HG03354 (cell line): Measurements from ENCODE around the gene PLD3.
"Not testable (repeated sequence)": the region's sequence is repeated elsewhere in the genome, so short reads cannot be mapped to it uniquely, and the experiment has no call there.

ENCODE experiments used
- ATAC-seq: cut with Tn5 transposase; IDR thresholded peaks from one replicate; pipeline ENCODE4 v1.9.1; 2021; ENCODE audit warnings: mild to moderate bottlenecking; ENCODE audit not compliant: unreplicated experiment, poor library complexity, severe bottlenecking

PLD3 gene

DNA sequence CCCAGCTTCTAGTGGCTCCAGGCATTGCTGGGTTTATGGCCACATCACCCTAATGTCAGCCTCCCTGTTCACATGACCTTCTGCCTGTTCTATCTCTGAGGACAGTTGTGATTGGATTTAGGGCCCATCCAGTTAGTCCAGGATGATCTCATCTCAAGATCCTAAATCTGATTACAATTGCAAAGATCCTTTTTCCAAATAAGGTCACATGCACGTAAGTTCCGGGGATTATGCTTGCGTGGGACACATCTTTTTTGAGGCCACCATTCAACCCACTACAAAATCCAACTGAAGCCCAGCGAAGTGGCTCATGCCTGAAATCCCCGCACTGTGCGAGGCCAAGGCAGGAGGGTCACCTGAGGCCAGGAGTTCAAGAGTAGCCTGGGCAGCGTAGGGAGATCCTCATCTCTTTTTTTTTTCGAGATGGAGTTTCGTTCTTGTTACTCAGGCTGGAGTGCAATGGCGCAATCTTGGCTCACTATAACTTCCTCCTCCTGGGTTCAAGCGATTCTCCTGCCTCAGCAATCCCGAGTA, 12.3 kb downstream of the PLD3 start:
- ATAC-seq = no peak

DNA sequence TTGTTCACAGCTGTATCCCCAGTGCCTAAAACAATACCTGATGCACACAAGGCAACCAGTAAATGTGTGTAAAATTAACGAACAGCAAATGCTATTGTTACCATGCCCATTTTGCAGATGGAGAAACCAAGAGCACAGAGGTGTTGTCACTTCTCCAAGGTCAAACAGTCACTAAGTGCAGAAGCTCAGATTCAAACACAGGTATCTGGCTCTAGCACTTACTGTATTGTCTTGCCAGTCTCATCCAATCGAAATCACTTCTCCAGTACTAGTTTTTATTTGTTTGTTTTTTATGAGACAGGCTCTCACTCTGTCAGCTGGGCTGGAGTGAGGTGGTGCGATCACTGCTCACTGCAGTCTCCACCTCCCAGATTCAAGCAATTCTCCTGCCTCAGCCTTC, 13.7 kb downstream of the PLD3 start:
- ATAC-seq = no peak

DNA sequence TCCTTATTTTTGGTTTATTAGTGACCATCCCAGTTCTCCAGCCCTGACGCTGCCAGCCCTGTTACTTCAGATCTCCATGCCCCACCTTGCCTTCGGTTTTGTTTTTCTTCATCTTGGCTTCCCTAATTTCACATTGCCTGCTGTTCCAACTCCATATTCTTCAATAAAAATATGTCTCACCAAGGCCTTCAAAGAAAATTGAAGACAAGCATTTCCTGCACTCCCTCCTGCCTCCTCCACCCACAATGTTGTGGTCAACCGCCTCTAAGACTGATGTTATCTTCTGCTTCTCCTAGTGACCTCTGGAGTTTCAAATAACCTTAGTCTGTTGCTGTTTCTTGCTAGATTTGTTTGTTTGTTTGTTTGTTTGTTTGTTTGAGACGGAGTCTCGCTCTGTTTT, 14.6 kb downstream of the PLD3 start:
- no peak for ATAC-seq

- no peak for ATAC-seq
These were observed 16.5 kb downstream of the PLD3 start for GRCh38 chr19:40365010-40365409.

DNA sequence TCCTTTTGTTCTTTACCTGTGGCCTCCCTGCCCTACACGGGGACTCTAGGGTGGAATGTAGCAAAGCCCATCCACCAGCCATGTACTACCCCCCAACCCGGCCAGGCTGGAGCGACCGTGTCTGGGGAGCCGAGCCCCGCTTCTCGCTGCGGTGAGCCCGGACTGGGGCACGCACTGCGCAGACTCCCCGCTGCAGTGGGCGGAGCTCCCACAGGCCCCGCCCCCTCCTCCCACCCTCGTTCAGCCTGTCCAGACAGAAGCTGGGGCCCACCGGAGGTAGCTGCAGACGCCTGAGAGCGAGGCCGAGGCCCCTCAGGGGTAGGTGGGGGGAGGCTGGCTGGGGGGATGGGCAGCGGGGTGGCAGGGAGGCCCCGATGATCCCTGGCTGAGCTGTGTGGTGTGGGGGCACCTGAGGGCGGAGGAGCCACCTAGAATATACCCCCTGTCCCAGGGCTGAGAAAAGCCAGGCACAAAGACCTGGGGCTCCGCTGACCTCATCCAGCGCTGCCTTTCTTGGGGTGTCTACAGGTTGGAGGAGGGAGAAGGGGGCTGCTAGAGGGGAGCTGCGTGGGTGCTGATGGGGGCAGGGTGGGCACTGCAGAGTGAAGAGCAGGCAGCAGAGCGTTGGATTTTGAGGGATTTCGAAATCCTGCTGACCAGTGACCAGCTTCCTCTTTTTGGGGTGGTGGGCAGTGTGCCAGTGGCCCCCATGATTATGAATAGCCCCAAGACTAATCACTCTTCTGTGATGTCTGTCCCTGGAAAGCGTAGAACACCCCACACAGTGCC, 17.3 kb downstream of the PLD3 start:
- ATAC-seq = no peak

DNA sequence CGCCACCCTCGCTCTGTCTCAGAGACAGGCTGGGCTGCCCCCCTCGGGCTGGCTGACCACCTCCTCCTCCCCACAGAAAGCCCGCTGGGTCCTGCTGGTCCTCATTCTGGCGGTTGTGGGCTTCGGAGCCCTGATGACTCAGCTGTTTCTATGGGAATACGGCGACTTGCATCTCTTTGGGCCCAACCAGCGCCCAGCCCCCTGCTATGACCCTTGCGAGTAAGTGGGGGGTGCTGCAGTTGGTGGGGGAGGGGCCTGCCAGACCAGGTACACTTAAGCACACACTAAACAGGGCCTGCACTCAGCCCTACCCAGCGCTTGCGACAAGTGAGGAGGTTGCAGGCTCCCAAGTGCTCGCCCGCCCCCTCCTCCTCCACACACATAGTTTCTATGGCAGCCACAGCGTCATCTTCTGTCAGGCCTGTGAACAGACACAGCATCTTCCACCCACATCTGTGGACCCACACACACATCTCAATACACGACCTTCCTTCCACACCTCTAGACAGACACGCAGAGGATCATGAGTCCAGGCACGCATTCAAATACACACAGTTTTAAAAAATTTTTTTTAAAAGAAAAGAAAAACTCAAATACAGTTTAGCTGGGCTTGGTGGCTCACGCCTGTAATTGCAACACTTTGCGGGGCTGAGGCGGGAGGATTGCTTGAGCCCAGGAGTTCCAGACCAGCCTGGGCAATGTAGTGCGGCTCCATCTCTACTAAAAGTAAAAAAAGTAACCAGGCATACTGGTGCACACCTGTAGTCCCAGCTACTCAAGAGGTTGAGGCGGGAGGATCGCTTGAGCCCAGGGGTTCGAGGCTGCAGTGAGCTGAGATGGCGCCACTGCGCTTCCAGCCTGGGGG, 18.4 kb downstream of the PLD3 start:
- ATAC-seq = no peak

DNA sequence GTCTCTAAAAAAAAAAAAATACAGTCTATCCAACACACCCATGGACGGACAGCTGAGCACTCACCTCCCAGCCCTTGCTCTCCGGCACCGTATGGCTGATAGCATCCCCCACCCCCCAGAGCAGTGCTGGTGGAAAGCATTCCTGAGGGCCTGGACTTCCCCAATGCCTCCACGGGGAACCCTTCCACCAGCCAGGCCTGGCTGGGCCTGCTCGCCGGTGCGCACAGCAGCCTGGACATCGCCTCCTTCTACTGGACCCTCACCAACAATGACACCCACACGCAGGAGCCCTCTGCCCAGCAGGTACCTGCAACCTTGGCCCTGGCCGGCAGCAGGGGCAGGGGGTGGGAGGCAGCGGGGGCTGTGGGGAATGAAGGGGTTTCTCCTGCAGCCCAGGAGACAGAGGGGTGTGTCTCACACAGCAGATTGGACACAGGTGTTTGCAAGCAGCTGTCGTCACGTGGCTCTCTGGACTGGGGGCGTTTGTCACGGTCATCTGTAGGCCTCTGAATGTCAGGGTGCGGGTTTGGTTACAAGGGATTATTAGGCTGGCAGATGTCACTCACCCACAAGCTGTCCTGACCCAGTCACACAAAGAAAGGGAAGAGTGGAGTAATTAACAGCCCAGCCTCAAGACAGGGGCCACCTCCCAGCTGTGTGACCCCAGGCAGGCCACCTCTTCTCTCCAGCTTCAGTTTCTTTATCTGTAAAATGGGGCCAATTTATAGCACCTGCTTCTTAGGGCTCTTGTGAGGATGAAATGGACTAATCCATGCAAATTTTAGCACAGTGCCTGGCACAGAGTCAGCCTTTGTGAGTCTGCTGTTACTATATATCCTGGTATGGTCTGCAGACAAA, 19.3 kb downstream of the PLD3 start:
- ATAC-seq = no peak

DNA sequence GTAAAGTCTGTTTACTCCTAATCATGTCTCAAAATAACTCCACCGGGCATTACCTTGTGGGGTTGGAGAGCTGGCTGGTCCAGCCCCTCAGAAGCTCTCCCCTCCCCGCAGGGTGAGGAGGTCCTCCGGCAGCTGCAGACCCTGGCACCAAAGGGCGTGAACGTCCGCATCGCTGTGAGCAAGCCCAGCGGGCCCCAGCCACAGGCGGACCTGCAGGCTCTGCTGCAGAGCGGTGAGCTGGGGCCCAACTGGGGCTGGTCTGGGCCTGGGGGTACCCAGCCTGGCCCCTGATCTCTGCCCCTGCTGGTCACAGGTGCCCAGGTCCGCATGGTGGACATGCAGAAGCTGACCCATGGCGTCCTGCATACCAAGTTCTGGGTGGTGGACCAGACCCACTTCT, 21.3 kb downstream of the PLD3 start:
- no peak for ATAC-seq

GRCh38 chr19:40370253-40370652, 21.8 kb downstream of the PLD3 start:
- ATAC-seq = not testable (repeated sequence)

DNA sequence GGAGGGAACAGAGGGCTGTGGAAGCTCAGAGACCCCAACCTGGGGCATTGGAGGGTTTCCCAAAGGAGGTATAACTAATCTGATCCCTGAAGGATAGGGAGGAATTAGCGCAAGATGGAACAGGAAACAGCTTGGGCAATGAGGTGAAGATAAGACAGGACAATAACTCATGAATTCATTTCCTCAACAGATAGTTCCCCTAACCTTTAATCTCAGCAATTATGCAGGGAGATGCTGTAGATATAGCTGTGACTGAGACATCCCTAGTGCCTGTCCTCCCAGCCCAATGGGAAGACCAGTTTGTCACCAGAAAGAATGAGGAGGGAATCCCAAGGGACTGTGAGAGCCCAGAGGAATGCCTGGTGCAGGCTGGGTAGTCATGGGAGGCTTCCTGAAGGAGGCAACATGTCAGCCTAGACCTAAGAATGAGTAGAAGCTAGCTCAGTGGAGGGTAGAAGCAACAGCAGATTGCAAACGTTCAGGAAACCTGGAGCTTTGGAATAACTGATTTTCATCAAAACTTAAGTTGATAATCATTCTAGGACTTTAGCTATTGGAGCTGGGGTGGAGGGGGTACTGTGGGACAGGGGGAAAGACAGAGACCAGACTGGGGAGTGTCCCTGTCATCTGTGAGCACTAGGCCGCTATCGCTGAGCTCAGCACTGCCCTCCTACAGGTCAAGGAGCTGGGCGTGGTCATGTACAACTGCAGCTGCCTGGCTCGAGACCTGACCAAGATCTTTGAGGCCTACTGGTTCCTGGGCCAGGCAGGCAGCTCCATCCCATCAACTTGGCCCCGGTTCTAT, 22.7 kb downstream of the PLD3 start:
- ATAC-seq = no peak

- ATAC-seq = no peak
These were observed 23.3 kb downstream of the PLD3 start for GRCh38 chr19:40371802-40372122.

DNA sequence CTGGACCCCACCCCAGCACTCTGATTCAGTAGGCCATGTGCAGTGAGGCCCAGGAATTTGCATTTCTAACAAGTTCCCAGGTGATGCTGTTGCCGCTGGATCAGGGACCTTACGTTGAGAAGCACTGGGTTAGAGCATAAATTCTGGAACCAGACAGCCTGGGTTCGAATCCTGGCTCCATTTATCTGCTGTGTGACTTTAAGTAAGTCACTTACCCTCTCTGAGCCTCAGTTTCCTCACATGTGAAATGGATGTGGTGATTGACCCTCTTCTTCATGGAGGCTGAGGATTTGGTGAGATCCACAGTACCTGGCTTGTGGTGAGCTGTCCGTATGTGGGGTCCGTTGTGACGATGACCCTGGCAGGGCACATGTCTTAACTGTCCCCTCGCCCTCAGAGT, 25.6 kb downstream of the PLD3 start:
- ATAC-seq = no peak

GRCh38 chr19:40376286-40376862, 27.9 kb downstream of the PLD3 start:
- no peak for ATAC-seq

DNA sequence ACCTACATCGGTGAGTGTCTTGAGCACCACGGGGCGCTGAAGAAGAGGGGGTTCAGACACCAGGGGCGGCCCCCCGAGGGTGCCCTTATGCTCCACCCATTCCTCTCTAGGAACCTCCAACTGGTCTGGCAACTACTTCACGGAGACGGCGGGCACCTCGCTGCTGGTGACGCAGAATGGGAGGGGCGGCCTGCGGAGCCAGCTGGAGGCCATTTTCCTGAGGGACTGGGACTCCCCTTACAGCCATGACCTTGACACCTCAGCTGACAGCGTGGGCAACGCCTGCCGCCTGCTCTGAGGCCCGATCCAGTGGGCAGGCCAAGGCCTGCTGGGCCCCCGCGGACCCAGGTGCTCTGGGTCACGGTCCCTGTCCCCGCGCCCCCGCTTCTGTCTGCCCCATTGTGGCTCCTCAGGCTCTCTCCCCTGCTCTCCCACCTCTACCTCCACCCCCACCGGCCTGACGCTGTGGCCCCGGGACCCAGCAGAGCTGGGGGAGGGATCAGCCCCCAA, 29.4 kb downstream of the PLD3 start:
- no peak for ATAC-seq

GRCh38 chr19:40378509-40378908, 30.0 kb downstream of the PLD3 start:
- no peak for ATAC-seq

DNA sequence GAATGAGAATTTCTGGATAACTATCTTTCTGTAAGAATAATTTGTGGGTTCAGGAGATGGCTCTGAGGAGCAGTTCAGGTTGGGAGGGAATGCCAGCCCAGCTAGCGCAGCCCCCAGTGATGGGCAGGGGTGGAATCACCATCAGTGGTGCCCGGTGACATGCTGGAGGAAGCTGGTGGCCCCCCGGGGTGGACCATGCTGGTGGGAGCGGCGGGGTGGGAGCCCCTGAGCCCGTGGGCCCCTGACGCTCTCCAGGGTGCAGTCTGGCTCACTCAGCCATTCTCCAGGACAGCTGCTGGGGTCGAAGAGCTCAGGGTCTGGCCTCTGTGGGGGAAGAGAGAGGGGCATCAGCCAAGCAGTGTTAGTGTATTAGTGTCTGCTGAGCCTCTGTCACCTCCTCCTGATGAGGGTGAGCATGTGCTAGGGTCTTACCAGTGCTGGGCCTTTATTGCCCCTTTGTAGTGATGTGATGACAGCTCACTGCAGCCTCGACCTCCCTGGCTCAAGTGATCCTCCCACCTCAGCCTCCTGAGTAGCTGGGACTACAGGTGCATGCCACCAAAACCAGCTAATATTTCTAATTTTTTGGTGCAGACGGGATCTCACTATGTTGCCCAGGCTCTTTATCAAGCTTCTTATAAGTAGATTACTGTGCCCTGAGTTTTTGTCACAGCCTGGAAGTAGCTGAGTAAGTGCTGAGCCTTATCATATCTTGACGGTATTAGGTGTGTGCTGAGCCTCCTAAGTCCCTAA, 31.1 kb downstream of the PLD3 start:
- ATAC-seq = no peak

DNA sequence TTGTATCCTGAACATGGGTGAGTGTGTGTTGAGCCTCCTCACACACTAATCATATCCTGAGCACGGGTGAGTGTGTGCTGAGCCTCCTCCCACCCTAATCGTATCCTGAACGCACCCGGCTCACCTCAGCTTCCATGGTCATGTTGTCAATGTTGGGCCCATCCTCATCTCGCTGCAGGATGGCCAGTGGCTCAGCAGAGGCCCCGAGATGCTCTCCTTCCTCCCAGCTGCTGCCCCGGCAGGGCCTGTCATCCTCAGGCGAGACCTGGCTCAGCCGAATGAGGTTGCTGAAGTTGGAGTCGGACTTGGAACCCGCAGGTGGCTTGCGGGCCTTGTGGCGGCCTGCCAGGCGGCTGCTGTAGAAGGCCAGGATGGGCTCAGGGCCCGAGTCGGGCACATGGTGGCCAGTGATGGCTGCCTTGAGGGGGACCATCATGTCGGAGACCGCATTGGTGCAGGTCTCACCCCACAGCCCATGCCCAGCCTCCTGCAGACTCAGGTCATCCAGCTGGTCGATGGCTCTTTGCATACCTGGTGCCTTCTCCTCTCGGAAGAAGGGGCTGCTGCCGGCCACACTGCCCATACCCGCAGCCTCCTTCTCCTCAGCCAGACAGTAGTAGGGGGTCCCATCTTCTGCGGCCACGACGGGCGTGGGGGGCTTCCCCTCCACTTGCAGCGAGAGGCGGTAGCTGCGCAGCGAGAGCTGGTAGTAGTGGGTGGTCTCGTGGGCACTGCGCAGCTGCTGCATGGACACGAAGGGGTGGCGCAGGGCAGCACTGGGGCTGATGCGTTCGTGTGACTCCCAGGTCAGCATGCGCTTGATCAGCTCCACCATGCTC, 31.9 kb downstream of the PLD3 start:
- no peak for ATAC-seq
